HEK293 (cell line): ENCODE data around the gene NUCKS1.

Source experiments
- CTCF ChIP-seq: fragments of 450-650 bp; formaldehyde crosslinking; IDR thresholded peaks from 2 replicates; pipeline ENCODE4 v1.5.1; 2016; ENCODE audit warnings: missing biosample characterization, missing genetic modification characterization
- HOXC10 ChIP-seq: sonication (generic); formaldehyde crosslinking; IDR thresholded peaks from 2 replicates; pipeline ENCODE4 v1.8.1; 2023; ENCODE audit warnings: mild to moderate bottlenecking, missing genetic modification reagents
- PATZ1 ChIP-seq: fragments of 450-650 bp; formaldehyde crosslinking; IDR thresholded peaks from 2 replicates; pipeline ENCODE4 v1.5.1; 2016; ENCODE audit warnings: missing biosample characterization, missing genetic modification characterization
- PBX3 ChIP-seq: sonication (generic); formaldehyde crosslinking; IDR thresholded peaks from 2 replicates; pipeline ENCODE4 v1.8.1; 2022; ENCODE audit warnings: mild to moderate bottlenecking, moderate library complexity, missing genetic modification reagents
- ZBTB11 ChIP-seq: fragments of 450-650 bp; formaldehyde crosslinking; conservative IDR thresholded peaks from 2 replicates; pipeline ENCODE4 v1.5.1; 2016; ENCODE audit warnings: low read depth, missing biosample characterization, missing genetic modification characterization
- ZBTB26 ChIP-seq: fragments of 450-650 bp; formaldehyde crosslinking; optimal IDR thresholded peaks from 2 replicates; pipeline ENCODE3; 2016; ENCODE audit warnings: missing biosample characterization, mild to moderate bottlenecking, missing genetic modification characterization
- ZNF214 ChIP-seq: fragments of 450-650 bp; formaldehyde crosslinking; IDR thresholded peaks from 2 replicates; pipeline ENCODE4 v1.5.1; 2017; ENCODE audit warnings: missing biosample characterization, mild to moderate bottlenecking, missing genetic modification characterization, borderline replicate concordance
- ZNF548 ChIP-seq: fragments of 450-650 bp; formaldehyde crosslinking; IDR thresholded peaks from 2 replicates; pipeline ENCODE4 v1.5.1; 2016; ENCODE audit warnings: missing biosample characterization, missing genetic modification characterization
- ZNF580 ChIP-seq: fragments of 450-650 bp; formaldehyde crosslinking; IDR thresholded peaks from 2 replicates; pipeline ENCODE4 v1.5.1; 2016; ENCODE audit warnings: missing biosample characterization, missing genetic modification characterization
- ZNF585B ChIP-seq: fragments of 450-650 bp; formaldehyde crosslinking; IDR thresholded peaks from 2 replicates; pipeline ENCODE4 v1.5.1; 2016; ENCODE audit warnings: missing biosample characterization, missing genetic modification characterization
- ZSCAN4 ChIP-seq: fragments of 450-650 bp; formaldehyde crosslinking; IDR thresholded peaks from 2 replicates; pipeline ENCODE4 v1.5.1; 2017; ENCODE audit warnings: missing biosample characterization, missing genetic modification characterization
- ZXDB ChIP-seq: fragments of 450-650 bp; formaldehyde crosslinking; IDR thresholded peaks from 2 replicates; pipeline ENCODE4 v1.5.1; 2016; ENCODE audit warnings: missing biosample characterization, missing genetic modification characterization

GRCh38 chr1:205754857-205755256 is 4.9 kb upstream of the NUCKS1 start:
- TF ChIP-seq CTCF (tag by site-specific recombination), result no peak
- TF ChIP-seq ZNF548, result no peak
- no peak for TF ChIP-seq ZBTB11 (tag by site-specific recombination)
- TF ChIP-seq ZNF585B (tag by site-specific recombination), result no peak
- TF ChIP-seq HOXC10 (CRISPR knock-in tag), result no peak
- no peak for TF ChIP-seq ZNF214 (tag by site-specific recombination)
- TF ChIP-seq ZXDB (tag by site-specific recombination), result no peak
- no peak for TF ChIP-seq ZNF580 (tag by site-specific recombination)
- TF ChIP-seq ZBTB26, result no peak
- TF ChIP-seq PBX3, result no peak
- TF ChIP-seq ZSCAN4 (tag by site-specific recombination), result no peak
- TF ChIP-seq PATZ1, result no peak
